GM08714 (cell line): ENCODE data around the gene TNIP2.
"Not testable (repeated sequence)": the region's sequence is repeated elsewhere in the genome, so short reads cannot be mapped to it uniquely, and the experiment has no call there.

Experiments
- H3K4me3 ChIP-seq: fragments of 200-500 bp; sonication (Bioruptor generic); 2 replicates; pipeline ENCODE4 v1.5.1; 2014; ENCODE audit warnings: mild to moderate bottlenecking, low read length, inconsistent platforms
- ZNF274 ChIP-seq: IDR thresholded peaks from 2 replicates; pipeline ENCODE4 v1.6.1; 2012; ENCODE audit warnings: mild to moderate bottlenecking, low read depth, low read length

TNIP2 gene

DNA sequence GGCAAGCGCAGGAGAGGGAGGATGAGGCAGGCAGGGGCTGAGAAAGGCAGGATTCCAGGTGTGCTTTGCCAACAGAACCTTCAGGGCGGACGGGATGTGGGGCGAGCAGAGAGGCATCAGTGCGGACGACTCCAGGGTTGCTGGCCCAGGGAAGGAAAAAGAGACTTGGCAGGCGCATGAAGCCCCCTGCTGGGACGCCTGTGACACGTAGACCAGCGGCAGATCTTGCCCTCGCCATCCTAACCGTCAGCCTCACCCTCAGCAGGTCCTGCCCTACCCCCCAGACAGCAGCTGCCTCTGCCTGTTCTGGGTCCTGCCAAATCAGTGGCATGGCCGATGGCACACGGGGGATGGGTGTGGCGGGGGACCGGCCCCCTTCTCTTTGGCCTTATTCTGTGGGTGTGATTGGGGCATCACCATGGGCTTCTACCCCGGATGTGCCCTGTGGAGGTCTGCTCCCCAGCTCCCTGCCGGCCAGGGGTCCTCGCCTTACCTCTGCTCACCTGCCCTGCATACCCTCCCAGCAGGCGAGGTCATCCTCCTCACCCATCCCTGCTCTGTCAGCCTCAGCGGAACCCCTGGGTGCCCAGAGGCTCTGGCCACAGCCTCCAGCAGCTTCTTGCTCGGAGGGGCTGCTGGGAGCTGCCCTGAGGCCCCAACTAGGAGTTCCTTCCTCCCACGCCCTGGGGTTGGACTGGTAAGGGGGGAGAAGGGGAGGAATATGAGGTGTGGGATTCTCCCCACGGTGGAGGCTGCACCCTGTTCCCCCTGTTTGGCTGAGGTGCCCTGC is 33.9 kb upstream of the TNIP2 start:
- no peak for TF ChIP-seq ZNF274
- H3K4me3 ChIP-seq: no peak overlapping the region

DNA sequence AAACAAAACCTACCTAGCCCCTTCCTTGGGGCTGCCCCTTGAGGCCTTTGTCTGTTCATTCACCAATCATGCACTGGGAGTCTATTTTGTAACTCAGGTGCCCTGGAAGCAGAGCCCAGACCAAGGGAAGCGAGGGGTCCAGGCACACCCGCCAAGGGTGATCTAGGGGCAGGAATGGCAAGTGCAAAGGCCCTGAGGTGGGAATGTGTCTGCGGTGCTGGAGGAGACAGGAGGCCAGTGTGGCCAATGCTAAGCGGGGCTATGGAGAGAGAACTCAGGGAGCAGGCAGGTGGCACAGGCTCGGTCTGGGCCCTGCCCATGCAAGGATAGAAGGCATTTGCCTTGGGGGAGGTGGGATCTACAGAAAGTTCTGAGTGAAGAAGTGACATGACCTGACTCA is 33.2 kb upstream of the TNIP2 start:
- no peak for TF ChIP-seq ZNF274
- no peak overlapping the region for H3K4me3 ChIP-seq

DNA sequence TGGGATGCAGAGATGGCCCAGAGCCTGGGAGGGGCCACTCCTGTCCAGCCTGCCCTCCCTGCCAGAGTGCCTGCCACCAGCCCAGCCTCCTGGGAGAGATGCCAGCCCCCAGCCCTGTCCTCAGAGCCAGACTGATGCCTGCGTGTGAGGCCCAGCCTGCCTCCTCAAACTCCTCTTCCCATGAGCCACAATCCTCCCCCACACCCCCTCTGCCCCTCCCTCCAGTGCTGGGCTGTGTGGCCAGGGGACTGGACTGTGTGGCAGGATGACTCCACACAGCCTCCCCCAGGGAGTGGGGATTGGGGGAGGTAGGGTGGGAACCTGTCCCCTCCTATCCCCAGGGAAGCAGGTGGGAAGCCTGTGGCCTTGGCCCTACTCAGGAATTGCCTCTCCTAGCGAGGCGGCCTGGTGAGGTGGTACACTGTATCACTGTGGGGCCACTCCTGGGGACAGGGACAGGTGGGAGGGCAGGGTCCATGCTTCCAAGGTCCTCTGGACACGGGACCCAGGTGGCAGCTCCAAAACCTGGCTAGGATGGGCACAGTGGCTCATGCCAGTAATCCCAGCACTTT is 32.5 kb upstream of the TNIP2 start:
- TF ChIP-seq ZNF274: no peak
- no peak overlapping the region for H3K4me3 ChIP-seq

DNA sequence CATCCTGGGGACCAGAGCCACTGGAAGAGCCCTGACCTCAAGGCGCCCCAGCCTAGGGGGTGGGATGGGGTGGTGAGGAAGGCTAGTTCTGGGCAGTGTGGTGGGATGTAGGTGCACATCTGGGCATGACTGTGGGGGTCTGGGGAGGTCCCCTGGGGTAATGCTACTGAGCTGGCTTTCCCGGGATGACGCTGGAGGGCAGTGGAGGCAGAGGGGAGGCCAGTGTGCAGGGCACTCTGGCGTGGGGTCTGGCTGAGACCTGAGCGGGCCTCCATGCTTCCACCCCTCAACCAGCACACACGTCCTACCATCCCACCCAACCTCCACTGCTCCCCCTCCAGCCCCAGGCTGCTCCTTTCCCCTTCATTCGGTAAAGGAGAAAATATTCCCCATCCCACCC is 32.0 kb upstream of the TNIP2 start:
- H3K4me3 ChIP-seq: no peak overlapping the region; the same call in 1 of the 2 replicates
- no peak for TF ChIP-seq ZNF274

DNA sequence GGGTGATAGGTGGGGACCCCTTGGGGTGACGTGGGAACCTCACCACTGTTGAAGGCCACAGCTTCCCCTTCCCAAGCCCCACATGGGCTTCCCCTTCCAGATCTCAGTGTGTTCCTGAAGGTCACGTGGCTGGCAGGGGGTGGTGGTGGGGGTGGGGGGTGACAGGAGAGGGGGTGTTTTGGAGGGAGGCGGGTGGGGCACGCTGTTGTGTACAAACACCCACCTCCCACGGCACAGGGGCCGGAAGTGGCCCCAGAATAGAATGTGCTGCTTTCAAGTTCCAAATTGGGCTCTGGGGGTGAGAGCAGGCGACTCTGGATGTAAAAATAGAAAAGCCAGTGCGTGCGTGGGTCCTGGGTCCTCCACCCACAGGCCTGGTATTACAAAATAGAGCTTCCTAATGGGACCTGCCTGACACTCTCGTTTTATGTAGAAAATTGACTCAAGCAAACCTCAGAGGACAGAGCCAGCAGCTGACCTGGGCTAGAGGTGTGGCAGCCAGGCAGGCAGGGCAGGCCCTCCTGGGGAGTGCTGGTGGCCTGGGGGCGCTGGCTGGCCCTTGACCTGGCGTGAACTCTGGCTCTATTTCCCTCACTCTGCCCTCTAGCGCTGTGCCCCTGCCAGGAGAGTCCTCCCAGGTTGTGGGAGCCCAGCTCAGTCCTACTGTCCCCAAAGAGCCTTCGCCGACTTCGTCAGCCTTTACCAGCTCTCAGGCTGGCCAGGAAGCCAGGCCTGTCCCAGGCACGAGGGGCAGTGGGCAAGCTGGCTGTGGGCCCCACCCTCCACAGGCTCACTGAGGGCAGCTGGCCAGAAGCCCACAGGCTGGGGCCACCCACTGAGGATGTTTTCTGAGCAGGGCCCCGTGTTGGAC is 31.3 kb upstream of the TNIP2 start:
- no peak for TF ChIP-seq ZNF274
- no peak overlapping the region; the same call in 1 of the 2 replicates for H3K4me3 ChIP-seq

DNA sequence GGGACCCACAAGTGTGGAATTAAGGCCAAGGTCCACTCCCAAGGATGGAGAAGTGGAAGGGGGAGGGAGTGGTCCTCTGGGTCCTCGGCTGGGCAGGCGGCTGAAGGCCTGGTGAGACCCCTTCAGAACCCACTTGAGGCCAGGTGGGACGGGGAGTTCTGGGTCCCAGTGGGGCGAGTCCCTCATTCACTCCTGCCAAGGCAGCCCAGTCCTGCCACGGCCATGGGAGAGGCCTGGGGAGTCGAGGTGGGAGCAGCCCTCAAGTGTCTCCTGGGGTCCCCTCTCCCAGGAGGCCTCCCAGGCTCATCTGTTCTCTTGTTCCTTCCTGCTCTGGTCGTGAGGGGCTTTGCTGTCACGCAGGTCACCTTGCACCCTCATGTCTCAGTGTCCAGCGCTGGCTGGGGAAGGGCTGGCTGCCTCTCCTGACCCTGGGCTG is 30.7 kb upstream of the TNIP2 start:
- no peak for TF ChIP-seq ZNF274
- H3K4me3 ChIP-seq: no peak overlapping the region

DNA sequence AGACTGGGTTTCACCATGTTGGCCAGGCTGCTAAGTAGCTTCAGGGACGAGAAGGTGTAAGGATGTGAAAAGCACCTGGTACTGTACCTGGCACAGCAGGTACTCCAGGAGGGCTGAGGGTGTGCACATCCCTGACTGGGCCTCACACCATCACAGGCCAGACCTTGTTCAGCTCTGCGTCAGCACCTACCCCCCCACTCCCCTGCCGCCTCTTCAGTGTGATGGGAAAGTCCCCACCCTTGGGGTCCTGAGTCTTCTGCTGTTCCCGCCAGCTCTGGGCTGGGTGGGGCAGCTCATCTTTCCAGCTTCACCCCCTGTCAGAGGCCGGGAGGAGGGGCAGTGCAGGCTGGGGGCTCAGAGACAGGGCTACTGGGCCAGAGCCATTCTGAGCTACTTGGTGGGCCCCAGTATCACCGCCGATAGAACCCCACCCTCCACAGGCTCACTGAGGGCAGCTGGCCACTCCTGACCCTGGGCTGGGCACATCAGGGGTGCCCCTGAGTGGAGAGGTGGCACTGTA is 30.1 kb upstream of the TNIP2 start:
- TF ChIP-seq ZNF274: no peak
- H3K4me3 ChIP-seq: no peak overlapping the region

DNA sequence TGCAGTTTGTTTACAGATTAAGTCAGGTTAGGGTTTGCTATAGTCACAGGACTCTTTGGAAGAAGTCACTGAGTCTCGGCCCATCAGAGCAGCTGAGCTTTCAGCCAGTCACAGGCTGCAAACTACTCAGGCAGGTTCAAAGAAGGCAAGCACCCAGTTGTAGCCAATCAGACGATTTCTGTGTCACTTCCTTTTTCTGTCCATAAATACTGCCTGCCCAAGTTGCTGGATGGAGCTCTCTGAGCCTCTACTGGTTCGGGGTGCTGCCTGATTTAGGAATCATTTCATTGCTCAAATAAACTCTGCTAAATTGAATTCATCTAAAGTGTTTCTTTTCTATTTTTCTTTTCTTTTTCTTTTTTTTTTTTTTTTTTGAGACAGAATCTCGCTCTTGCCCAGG is 29.5 kb upstream of the TNIP2 start:
- H3K4me3 ChIP-seq: no peak overlapping the region
- no peak for TF ChIP-seq ZNF274

DNA sequence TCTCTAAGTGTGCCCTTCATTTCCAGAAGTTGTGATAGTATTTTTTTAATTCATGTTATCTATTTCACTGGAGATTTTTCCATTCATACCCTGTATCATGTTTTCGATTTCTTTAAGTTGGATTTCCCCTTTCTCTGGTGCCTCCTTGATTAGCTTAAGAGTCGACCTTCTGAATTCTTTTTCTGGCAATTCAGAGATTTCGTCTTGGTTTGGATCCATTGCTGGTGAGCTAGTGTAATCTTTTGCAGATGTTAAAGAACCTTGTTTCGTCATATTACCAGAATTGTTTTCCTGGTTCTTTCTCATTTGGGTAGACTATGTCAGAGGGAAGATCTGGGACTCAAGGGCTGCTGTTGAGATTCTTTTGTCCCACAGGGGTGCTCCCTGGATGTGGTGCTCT is 27.7 kb upstream of the TNIP2 start:
- no peak overlapping the region for H3K4me3 ChIP-seq
- TF ChIP-seq ZNF274: no peak

DNA sequence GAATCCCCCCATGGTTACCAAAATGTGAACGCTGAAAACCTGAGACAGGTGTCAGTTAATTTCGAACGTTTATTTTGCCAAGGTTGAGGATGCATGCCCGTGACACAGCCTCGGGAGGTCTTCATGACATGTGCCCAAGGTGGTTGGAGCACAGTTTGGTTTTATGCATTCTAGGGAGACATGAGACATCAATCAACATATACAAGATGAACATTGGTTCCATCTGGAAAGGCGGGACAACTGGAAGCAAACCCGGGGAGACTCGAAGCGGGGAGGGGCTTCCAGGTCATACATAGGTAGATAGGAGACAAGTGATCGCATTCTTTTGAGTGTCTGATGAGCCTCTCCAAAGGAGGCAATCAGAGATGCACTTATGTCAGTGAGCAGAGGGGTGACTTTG is 25.8 kb upstream of the TNIP2 start:
- no peak overlapping the region for H3K4me3 ChIP-seq
- peak; percentile 40; the same call in 1 of the 2 replicates for TF ChIP-seq ZNF274

DNA sequence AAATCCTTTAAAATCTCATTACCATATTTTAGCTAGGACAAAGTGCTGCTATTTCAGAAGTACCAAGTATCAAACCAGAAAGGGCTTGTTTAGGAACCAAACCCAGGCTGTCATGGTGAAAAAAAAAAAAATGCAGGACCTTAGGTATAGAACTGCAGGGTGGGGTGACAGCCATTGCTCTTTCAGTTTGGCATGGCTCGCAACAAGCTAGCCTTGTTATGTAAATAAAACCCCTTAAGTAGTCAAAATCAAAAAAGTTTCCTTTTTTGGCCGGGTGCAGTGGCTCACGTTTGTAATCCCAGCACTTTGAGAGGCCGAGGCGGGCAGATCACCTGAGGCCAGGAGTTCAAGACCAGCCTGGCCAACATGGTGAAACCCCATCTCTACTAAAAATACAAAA is 24.5 kb upstream of the TNIP2 start:
- not testable (repeated sequence) for H3K4me3 ChIP-seq

DNA sequence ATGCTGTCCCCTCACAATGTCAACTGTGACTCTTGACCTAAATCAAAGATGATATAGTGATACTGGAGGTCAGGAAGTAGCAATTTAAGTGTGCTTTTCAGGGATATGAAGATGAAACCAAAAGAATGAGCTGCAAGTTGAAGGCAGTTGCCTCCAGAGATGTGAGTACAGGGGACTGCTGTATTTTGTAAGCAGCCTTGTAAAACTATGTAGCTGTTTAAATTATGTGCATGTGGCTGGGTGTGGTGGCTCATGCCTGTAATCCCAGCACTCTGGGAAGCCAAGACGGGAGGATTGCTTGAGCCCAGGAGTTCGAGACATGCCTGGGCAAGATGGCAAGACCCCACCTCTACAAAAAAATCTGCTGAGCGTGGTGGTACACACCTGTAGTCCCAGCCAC is 15.1 kb upstream of the TNIP2 start:
- no peak overlapping the region for H3K4me3 ChIP-seq
- no peak for TF ChIP-seq ZNF274

DNA sequence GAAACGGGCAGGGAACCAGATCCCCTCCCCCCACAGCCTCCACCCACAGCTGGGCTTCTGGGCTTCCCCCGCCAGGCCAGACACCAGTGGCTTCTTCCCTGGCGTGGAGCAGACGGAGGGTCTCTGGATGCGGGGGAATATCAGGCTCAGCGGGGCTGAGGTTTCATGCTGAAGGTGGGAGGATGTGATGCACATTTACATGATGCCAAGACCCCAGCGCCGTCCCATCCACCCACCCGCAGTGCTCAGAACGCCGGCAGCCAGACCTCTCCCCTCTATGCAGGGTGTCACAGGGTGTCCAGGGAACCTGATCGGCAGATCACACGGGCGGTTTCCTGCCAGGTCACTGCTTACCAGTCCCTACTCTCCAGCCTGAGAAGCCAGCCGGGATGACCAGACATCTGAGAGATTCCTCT is 12.8 kb upstream of the TNIP2 start:
- H3K4me3 ChIP-seq: no peak overlapping the region
- no peak for TF ChIP-seq ZNF274

DNA sequence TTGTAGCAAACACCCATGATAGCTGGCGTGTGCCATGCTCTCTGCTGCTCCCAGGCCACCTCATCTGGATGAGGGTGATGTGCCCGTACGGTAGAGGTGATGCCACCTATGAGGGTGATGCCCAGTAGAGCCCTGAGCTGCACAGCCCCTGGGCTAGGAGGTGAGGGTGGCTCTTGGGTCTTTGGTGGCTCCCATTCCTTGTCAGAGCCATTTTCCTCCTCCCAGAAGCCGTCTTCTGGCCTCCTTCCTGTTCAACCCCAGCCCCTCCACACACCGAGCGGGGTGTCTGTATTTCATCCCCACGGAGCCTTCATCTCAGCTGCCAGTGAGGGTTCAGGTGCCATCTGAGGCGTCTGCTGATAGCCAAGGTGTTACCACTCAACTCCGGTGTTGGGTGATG is 12.0 kb upstream of the TNIP2 start:
- H3K4me3 ChIP-seq: no peak overlapping the region
- no peak for TF ChIP-seq ZNF274

DNA sequence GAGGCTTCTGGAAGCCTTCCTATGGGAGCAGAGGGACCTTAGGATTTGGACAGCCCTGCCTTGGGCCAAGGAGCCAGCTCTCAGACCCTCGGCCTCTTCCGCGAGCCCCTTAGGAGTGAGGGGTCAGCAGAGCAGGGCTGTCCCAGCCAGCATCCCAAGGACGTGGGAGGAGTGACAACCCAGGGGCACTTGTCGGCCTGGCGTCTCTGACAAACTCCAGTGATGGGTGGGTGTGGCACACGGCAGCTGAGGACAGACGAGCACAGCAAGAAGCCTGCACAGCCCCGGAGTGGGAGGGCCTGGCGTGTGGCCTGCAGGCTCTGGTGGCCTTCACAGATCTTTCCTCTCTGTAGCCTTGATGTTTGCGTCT is 11.6 kb upstream of the TNIP2 start:
- TF ChIP-seq ZNF274: no peak
- no peak overlapping the region for H3K4me3 ChIP-seq
